Stimulated activated naive CD4-positive, alpha-beta T cell treated with Interleukin-2 at 50 U/mL for 16 hours (primary cell): ENCODE data around the gene SOX1.

Experiments used
- DNase-seq: peaks from one replicate; lab custom pipeline; 2025; lab: John Stamatoyannopoulos, UW

SOX1 gene

DNA sequence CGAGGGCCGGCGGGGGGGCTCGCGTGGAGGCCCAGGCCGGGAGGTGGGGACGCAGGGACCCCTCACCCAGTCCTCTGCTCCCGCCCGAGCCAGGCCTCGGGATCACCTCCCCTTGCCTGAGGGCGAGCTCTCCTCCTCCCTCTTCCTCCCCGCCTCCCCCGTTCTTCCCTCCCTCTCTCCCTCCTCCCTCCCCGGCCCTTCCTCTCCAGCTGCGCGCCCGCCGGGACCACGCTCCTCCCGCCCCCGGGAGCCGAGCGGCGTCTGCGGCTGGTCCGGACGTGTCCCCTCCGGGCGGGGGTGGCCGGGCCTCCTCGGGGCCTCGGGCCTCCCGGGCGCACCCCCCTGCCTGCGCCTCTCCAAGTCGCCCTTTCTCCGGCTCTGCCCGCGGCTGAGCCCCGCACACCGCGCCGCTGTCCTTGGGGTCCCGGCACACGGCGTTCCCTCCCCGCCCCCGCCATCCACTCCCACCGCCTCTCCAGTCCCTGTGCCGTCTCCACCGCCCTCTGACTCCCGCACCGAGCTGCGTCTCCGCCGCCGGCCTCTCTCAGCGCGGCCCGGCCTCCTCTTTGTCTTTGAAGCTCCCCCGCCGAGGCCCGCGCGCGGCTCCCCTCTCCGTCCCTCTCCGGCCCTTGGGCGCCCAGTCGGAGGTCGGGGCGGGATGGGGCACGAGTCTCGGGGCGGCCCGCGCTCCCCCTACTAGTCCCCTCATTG, 5.7 kb downstream of the SOX1 start:
- DNase-seq: no peak

DNA sequence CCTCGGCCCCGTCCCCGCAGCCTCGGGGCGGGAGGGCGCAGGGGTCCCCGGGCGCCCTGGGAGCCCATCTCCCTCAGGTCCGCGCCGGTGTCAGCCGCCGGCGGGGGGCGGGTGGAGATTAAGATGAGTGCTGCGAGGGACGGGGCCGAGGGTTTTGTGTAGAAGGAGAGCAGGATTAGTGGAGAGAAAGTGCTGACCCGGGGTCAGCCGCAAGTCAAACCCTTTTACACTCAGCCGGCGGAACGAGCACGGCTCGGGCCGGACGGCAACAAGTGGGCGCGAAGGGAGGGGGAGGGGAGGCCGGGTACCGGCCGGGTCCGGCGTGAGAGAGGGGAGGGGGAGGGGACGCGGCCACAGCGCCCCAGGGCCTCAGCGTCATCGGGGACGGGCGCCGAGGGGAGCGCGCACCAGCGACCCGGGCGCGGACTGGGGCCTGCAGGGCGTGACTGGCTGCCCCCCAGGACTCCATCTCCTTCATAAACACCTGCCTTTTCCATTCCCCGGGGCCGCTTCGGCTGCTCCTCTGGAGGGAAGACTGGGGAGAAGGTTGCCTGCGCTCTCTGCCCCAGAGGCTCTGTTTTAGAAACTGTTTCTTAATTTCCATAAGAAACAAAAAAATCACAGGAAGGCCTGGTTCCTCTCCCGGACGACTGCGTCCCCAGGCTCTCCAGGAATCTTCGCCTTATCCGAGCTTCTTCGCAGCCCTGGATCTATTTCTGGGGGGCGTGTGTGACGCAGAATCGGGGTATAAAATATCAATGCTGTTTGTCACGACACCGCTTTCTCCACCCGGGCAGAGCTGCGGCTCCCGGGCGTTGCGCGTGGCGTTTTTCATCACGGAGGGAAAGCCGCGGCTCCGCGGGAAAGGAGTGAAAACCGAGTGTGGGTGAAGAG, 6.5 kb downstream of the SOX1 start:
- no peak for DNase-seq

DNA sequence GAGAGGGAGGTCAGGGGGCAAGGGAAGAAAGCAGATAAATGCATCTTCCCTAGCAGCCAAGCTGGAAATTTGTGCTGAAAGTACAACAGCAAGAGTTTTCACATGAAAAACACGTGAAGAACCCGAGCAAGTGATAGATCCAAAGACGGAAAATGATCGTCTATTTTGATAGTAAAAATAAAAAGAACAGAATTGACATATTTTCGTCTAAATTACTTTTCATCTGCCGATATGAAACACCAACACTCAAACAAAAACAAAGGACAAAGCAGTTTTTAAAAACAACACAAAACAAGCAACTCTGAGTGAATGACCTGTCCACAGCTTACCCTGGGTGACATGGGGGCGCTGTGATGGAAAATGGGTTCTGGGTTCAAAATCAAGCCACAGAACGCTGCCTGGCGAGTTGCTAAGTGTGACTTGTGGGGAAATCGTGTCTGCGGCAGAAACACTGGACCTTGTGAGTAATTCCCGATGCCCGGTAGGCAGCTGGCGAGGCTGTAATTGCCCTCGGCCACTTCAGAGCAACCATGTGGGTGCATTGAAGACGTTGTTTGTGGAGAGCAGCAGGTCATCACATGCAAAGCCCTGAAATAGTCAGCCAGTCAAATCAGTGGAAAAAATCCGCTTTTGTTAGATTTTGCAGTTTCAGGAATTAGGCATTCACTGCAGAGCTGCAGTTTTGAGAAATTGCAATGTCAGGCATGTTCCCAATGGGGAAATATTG, 7.4 kb downstream of the SOX1 start:
- no peak for DNase-seq

DNA sequence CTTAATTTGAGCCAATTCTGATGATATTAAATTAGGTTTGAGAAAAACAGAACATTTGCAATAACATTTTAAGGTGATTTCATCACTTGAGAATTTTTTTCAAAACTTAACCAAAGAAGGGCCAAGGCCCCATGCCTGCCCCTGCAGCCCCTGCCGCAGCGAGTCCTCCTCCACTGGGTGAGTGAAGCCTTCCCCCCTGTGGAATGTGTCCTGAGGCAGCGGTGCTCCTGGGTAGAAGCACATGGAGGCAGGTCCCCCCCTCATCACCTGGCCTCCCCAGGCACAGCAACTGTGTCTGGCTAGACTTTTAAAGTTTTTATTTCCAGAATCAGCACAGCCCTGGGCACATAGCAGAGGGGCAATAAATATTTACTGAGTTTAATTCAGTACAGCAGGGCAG, 10.8 kb downstream of the SOX1 start:
- DNase-seq: no peak

GRCh38 chr13:112078216-112078615, 11.3 kb downstream of the SOX1 start:
- DNase-seq: no peak

GRCh38 chr13:112078879-112079531, 12.1 kb downstream of the SOX1 start:
- no peak for DNase-seq

GRCh38 chr13:112079696-112080095, 12.7 kb downstream of the SOX1 start:
- DNase-seq: no peak

DNA sequence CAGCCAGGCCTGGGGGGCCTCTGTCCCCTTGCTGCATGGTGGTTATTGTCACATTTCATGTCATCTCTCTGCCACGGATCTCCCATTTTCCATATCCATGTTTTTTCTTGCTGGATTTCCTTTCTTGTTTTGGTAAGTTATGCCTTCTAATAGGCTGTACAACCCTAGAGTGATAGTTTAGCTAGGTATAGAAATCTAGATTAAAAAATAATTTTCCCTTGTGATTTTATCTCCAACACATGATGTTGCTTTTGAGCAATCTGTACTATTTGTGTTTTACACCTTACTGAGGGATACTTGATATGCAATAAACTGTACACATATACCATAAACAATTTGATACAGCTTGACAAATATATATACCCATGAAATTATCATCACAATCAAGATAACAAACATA, 17.0 kb downstream of the SOX1 start:
- DNase-seq: no peak

- no peak for DNase-seq
Measured at GRCh38 chr13:112092453-112092852, 25.5 kb downstream of the SOX1 start.

DNA sequence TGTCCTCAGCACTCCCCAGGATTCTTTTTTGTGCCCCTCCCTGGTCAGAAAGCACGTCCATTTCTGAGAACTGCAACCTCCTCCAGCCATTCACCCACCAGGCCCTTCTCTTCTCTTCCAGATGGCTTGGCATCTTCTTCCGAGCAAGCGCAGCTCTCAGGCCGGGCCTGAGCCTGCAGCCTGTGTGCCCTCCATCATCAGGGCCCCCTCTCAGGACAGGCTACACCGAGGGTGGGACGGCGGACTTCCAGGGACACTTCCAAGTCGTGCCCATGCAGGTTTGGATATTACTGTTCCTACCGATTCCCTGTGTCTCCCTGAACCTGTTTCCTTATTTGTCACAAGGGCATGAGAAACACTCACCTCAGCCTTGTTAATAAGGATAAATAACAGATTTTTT, 28.4 kb downstream of the SOX1 start:
- DNase-seq: no peak

DNA sequence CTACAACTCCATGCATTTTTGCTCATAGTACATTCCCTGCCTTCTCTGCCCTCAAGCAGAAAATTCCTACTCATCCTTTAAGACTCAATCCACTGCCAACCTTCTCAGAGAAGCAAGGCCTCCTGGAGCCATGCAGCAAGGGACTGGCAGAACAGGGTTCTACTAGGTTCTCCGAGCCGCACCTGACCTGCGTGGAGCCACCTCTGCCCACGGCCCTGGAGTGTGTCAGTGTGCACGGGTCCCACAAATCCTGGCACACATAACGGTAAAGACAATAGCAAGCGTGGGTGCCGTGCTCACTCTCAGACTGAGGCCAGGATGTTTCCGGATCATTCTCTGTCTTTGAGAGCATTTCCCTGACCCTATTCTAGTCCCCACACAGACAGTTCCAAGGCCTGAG, 30.0 kb downstream of the SOX1 start:
- DNase-seq: no peak

DNA sequence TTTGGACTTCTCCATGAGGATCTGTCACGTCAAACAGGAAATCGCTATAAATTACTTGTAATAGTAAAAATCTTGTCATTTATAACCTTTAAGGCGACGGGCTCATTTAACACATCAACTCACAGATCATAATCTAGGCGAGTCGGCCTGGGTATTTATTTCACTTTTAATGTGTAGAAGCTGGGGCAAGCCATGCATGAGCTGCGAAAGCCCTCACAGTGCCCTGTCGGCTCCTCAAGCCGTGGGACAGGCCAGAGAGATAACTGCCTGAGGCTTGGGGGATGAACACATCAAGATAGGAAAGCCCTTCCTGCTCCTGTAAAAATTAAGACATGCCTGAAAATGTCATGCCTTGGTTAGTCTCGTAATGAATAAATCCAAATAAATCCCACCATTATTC, 30.8 kb downstream of the SOX1 start:
- DNase-seq: no peak

GRCh38 chr13:112098699-112099098, 31.8 kb downstream of the SOX1 start:
- no peak for DNase-seq

DNA sequence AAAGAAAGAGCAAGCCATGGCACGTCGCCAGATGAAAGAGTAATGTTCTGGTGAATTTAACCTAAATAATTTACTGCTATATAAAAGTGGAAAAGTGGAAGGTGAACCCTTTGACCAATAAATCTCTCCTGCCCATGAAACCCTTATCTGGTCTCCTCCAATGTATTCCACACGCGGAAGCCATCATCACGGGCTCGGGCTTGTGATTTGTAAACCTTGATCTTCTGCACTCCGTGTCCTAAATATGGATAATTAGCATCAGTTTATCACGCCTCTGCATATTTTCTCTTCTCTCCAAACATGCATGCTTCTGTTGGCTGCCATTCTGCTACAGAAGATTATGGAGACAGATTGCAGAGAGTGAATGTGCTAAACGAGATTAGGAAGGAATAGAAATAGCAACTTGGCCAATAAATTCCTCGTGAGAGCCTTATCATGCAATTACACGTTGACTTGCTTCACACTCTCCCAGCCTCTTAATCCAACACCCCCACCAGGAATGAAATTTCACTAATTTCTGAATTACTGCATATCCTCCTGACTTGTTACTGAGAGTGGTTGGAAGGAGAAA, 34.5 kb downstream of the SOX1 start:
- DNase-seq: no peak

- DNase-seq: no peak
Measured at GRCh38 chr13:112102243-112102642, 35.3 kb downstream of the SOX1 start.

DNA sequence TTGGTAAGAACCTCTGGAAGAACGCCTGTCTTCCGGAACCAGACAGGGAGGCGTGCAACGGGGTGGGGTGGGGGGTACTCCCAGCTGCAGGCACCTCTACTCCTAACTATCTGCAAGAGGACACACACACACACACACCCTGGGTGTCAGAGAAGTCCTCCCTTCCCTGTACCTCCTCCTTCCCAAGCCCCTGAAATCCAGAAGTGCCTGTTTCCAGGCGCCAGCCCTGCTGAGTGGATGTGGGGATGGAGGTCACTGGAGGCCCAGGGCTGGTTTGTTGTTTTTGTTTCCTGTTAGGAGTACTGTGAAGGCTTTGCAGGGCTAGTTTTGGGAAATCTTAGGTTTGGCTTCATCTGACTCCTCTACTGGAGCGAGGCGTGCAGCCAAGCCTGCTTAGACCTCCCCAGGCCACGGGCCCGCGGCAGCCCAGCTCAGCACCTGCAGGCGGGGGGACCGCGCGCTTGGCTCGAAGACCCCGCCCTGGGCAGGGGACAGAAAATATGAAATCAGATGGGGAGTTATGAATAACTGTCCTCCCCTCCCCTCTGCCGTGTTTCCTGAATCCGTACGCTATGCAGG, 36.4 kb downstream of the SOX1 start:
- no peak for DNase-seq

- no peak for DNase-seq
Measured at GRCh38 chr13:112103961-112104880, 37.3 kb downstream of the SOX1 start.

DNA sequence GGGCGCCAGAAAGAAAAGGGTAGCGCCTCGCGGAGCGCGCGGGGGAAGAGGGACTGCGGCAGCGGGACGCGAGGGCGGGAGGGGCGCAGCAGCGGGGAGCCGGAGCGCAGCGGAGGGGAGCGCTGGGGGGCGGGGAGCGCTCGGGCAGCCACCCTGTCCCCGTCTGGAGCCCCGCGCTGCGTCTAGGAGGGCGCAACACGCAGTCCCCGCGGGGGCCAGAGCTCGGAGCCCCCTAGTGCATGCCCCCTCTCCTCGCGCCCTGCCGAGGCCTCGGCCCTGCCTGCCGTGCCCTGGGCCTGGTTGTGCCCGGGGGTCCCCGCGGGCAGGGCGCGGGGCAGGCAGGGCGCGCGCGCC, 37.9 kb downstream of the SOX1 start:
- DNase-seq: no peak

- no peak for DNase-seq
Measured at GRCh38 chr13:112105244-112105681, 38.3 kb downstream of the SOX1 start.

DNA sequence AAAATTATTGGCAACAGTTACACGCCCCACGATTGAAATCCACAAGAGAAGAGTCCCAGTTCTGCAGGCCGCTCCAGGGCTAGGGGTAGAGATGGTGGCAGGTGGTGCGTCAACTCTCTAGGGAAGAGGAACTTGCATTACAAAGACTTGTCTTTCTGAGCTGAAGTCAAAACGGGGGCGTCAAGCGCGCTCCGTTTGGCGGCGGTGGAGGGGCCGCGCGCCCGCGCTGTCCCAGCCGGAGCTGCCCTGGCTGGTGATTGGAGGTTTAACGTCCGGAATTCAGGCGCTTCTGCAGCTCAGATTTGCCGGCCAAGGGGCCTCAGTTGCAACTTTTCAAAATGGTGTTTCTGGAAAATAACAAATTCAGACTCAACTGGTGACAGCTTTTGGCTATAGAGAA, 38.9 kb downstream of the SOX1 start:
- no peak for DNase-seq
